Subcutaneous abdominal adipose tissue (tissue), 5 donors: ENCODE measurements around the gene CES1.
"Not testable (repeated sequence)": the region's sequence is repeated elsewhere in the genome, so short reads cannot be mapped to it uniquely, and the experiment has no call there.

ENCODE experiments used
- H3K27ac ChIP-seq: one replicate; pipeline ENCODE4 v1.7.0; 2013; ENCODE audit warnings: low read depth, mild to moderate bottlenecking, inconsistent platforms, low read length, moderate library complexity
- H3K27me3 ChIP-seq, 5 donors: one replicate each; pipeline ENCODE4 v1.7.0; 2013; ENCODE audit warnings: low read length in 5 of 5, inconsistent platforms in 1 of 5; ENCODE audit not compliant: control insufficient read depth in 5 of 5, insufficient read depth in 4 of 5
- H3K36me3 ChIP-seq, 5 donors: one replicate each; pipeline ENCODE4 v1.7.0; 2013; ENCODE audit warnings: low read length in 5 of 5; ENCODE audit not compliant: control insufficient read depth in 5 of 5, insufficient read depth in 5 of 5
- H3K4me1 ChIP-seq, 5 donors: one replicate each; pipeline ENCODE4 v1.7.0; 2013; ENCODE audit warnings: low read length in 5 of 5, mild to moderate bottlenecking in 3 of 5, moderate library complexity in 1 of 5; ENCODE audit not compliant: control insufficient read depth in 5 of 5, insufficient read depth in 5 of 5
- H3K4me3 ChIP-seq, 5 donors: one replicate each; pipeline ENCODE4 v1.7.0; 2013; ENCODE audit warnings: low read length in 5 of 5, low read depth in 1 of 5
- H3K9ac ChIP-seq, 5 donors: one replicate each; pipeline ENCODE4 v1.7.0; 2013; ENCODE audit warnings: low read length in 5 of 5, mild to moderate bottlenecking in 4 of 5, moderate library complexity in 3 of 5
- H3K9me3 ChIP-seq, 5 donors: one replicate each; pipeline ENCODE4 v1.7.0; 2013; ENCODE audit warnings: low read length in 5 of 5; ENCODE audit not compliant: control insufficient read depth in 5 of 5
- donor health status: healthy.
- donor health status: healthy.
- donor health status: healthy.
- donor health status: healthy.
- donor health status: healthy.

The CES1 gene

GRCh38 chr16:55817236-55817912 lies 15.5 kb downstream of the CES1 start:
- peaks cover 0 to 3% (median 0%) of the 10 kb centered on the region in 5 donors for H3K27me3 ChIP-seq
- peaks cover 0 to 4% (median 0%) of the 10 kb centered on the region in 5 donors for H3K4me1 ChIP-seq
- H3K4me3 ChIP-seq = no peak overlapping the region
- H3K36me3 ChIP-seq = peaks cover 9 to 63% (median 51%) of the 10 kb centered on the region in 5 donors
- H3K27ac ChIP-seq = no peak overlapping the region
- no peaks in the 10 kb centered on the region for H3K9me3 ChIP-seq
- H3K9ac ChIP-seq = no peak overlapping the region

- H3K27me3 ChIP-seq = not testable (repeated sequence)
Observed at GRCh38 chr16:55816222-55816621, 16.7 kb downstream of the CES1 start.

GRCh38 chr16:55815320-55815719 lies 17.6 kb downstream of the CES1 start:
- peaks cover 0 to 4% (median 0%) of the 10 kb centered on the region in 5 donors for H3K4me1 ChIP-seq
- H3K9me3 ChIP-seq = no peaks in the 10 kb centered on the region
- no peak overlapping the region for H3K9ac ChIP-seq
- H3K4me3 ChIP-seq = no peak overlapping the region
- no peak overlapping the region for H3K27ac ChIP-seq
- H3K36me3 ChIP-seq = peaks cover 6 to 55% (median 34%) of the 10 kb centered on the region in 5 donors
- H3K27me3 ChIP-seq = no peaks in the 10 kb centered on the region

More at GRCh38 chr16:55816222-55816621, 16.7 kb downstream of the CES1 start:
- not testable (repeated sequence) for H3K27ac ChIP-seq, H3K4me3 ChIP-seq, H3K4me1 ChIP-seq, H3K9ac ChIP-seq, H3K9me3 ChIP-seq
- peaks cover 6 to 56% (median 44%) of the 10 kb centered on the region in 5 donors for H3K36me3 ChIP-seq

- not testable (repeated sequence) for H3K9me3 ChIP-seq, H3K27ac ChIP-seq, H3K4me3 ChIP-seq, H3K4me1 ChIP-seq, H3K9ac ChIP-seq, H3K27me3 ChIP-seq
- H3K36me3 ChIP-seq = peaks cover 5 to 58% (median 31%) of the 10 kb centered on the region in 5 donors
Observed at GRCh38 chr16:55814174-55814573, 18.7 kb downstream of the CES1 start.

- H3K36me3 ChIP-seq = peaks cover under 1 to 59% (median 32%) of the 10 kb centered on the region in 5 donors
- H3K9ac ChIP-seq, H3K4me1 ChIP-seq, H3K27me3 ChIP-seq, H3K27ac ChIP-seq, H3K9me3 ChIP-seq, H3K4me3 ChIP-seq: not testable (repeated sequence)
Observed at GRCh38 chr16:55813730-55814129, 19.2 kb downstream of the CES1 start.

- no peaks in the 10 kb centered on the region for H3K9me3 ChIP-seq
Observed at GRCh38 chr16:55812951-55813350, 19.9 kb downstream of the CES1 start.

GRCh38 chr16:55811811-55812210 lies 21.1 kb downstream of the CES1 start:
- no peaks in the 10 kb centered on the region for H3K9me3 ChIP-seq
- no peaks in the 10 kb centered on the region for H3K27me3 ChIP-seq
- H3K27ac ChIP-seq = no peak overlapping the region
- peaks cover 0 to 4% (median 0%) of the 10 kb centered on the region in 5 donors for H3K4me1 ChIP-seq
- H3K9ac ChIP-seq = no peak overlapping the region
- H3K36me3 ChIP-seq = peaks cover 4 to 45% (median 25%) of the 10 kb centered on the region in 5 donors
- H3K4me3 ChIP-seq = no peak overlapping the region

More at GRCh38 chr16:55812951-55813350, 19.9 kb downstream of the CES1 start:
- no peak overlapping the region for H3K27ac ChIP-seq
- no peak overlapping the region for H3K9ac ChIP-seq
- no peaks in the 10 kb centered on the region for H3K27me3 ChIP-seq
- H3K4me1 ChIP-seq = peaks cover 0 to 4% (median 0%) of the 10 kb centered on the region in 5 donors
- H3K4me3 ChIP-seq = no peak overlapping the region
- peaks cover 4 to 57% (median 32%) of the 10 kb centered on the region in 5 donors for H3K36me3 ChIP-seq

GRCh38 chr16:55810451-55810961 lies 22.4 kb downstream of the CES1 start:
- Histone ChIP-seq H3K4me3 (no peak overlapping the region), H3K27ac (no peak overlapping the region), H3K9me3 (no peaks in the 10 kb centered on the region), H3K27me3 (no peaks in the 10 kb centered on the region), H3K9ac (no peak overlapping the region), H3K36me3 (peaks cover 4 to 43% (median 24%) of the 10 kb centered on the region in 5 donors), H3K4me1 (no peaks in the 10 kb centered on the region)

GRCh38 chr16:55809851-55810250 lies 23.0 kb downstream of the CES1 start:
- Histone ChIP-seq H3K9ac (no peak overlapping the region), H3K4me1 (no peaks in the 10 kb centered on the region), H3K27me3 (no peaks in the 10 kb centered on the region), H3K27ac (no peak overlapping the region), H3K9me3 (no peaks in the 10 kb centered on the region), H3K4me3 (no peak overlapping the region), H3K36me3 (peaks cover 2 to 38% (median 18%) of the 10 kb centered on the region in 5 donors)

- no peak overlapping the region for H3K9ac ChIP-seq
Observed at GRCh38 chr16:55809386-55809785, 23.5 kb downstream of the CES1 start.

More at GRCh38 chr16:55809386-55809785, 23.5 kb downstream of the CES1 start:
- peaks cover 2 to 34% (median 16%) of the 10 kb centered on the region in 5 donors for H3K36me3 ChIP-seq
- no peaks in the 10 kb centered on the region for H3K27me3 ChIP-seq
- H3K9me3 ChIP-seq = no peaks in the 10 kb centered on the region
- H3K4me1 ChIP-seq = no peaks in the 10 kb centered on the region
- no peak overlapping the region for H3K4me3 ChIP-seq
- no peak overlapping the region for H3K27ac ChIP-seq
